Activated CD8-positive, alpha-beta T cell treated with anti-CD3 and anti-CD28 coated beads for 36 hours (primary cell): ENCODE measurements around the gene PPP3CB. TPM values are rescaled to one million over a fixed set of nuclear protein-coding genes. Genes with fewer than 3 reads are reported as not detected.

ENCODE experiments used
- ATAC-seq: fragments of 200-7000 bp; cut with Tn5 transposase; one replicate; pipeline ENCODE4 v1.10.0; 2021; ENCODE audit warnings: mild to moderate bottlenecking, moderate library complexity
- CTCF ChIA-PET: fragments of 350-600 bp; sonication (Branson Sonifier 250); formaldehyde crosslinking; loops from one replicate; lab custom pipeline; 2021; ENCODE audit warnings: antibody characterized with exemption; lab: Charles Lee
- POLR2A ChIA-PET: fragments of 350-600 bp; sonication (Branson Sonifier 250); formaldehyde crosslinking; loops from one replicate; lab custom pipeline; 2021; ENCODE audit warnings: antibody characterized with exemption; lab: Charles Lee
- DNase-seq: peaks from one replicate; pipeline ENCODE4 v3.0.0-alpha.2; 2020
- H3K27ac Mint-ChIP-seq: one replicate; pipeline ENCODE4 v1.8.0; 2021; ENCODE audit warnings: mild to moderate bottlenecking, mixed read lengths
- H3K27me3 Mint-ChIP-seq: one replicate; pipeline ENCODE4 v1.8.0; 2021; ENCODE audit warnings: mixed read lengths
- H3K36me3 Mint-ChIP-seq: one replicate; pipeline ENCODE4 v1.8.0; 2021; ENCODE audit warnings: low read depth, mixed read lengths
- H3K4me1 Mint-ChIP-seq: one replicate; pipeline ENCODE4 v1.8.0; 2021; ENCODE audit warnings: low read depth, mixed read lengths
- H3K4me3 Mint-ChIP-seq: one replicate; pipeline ENCODE4 v1.8.0; 2021; ENCODE audit warnings: mild to moderate bottlenecking, moderate library complexity, mixed read lengths
- H3K9me3 Mint-ChIP-seq: one replicate; pipeline ENCODE4 v1.8.0; 2021; ENCODE audit warnings: mixed read lengths
- intact Hi-C: fragments of 100-400 bp; cut with micrococcal nuclease; formaldehyde crosslinking; loops from one replicate; pipeline ENCODE4 v1.10.0; 2022
- total RNA-seq, 2 experiments: library from RNA; stranded (reverse); gene quantifications; one replicate each; pipeline ENCODE4 v1.2.3, GENCODE V29; 2021
- TF ChIP-seq, protein P1 (sequence below): fragments of 200-600 bp; IDR thresholded peaks from one replicate; pipeline ENCODE4 v1.8.0; 2022; ENCODE audit warnings: antibody characterized with exemption, mild to moderate bottlenecking

Gene PPP3CB
- total RNA-seq, 2 experiments from 2014 or later = 35.8 to 36.5 TPM

DNA sequence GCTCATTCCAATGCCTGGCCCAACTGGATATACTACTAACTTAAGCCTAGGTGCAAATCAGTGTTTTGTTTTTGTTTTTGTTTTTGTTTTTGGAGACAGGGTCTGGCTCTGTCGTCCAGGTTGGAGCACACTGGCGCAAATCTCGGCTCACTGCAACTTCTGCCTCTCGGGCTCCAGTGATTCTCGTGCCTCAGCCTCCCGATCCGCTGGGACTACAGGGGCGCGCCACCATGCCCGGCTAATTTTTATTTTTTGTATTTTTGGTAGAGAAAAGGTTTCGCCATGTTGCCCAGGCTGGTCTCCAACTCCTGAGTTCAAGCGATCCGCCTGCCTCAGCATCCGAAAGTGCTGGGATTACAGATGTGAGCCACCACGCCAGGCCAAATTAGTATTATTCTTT lies 1.6 kb downstream of the PPP3CB start:
- TF ChIP-seq, protein P1, sequence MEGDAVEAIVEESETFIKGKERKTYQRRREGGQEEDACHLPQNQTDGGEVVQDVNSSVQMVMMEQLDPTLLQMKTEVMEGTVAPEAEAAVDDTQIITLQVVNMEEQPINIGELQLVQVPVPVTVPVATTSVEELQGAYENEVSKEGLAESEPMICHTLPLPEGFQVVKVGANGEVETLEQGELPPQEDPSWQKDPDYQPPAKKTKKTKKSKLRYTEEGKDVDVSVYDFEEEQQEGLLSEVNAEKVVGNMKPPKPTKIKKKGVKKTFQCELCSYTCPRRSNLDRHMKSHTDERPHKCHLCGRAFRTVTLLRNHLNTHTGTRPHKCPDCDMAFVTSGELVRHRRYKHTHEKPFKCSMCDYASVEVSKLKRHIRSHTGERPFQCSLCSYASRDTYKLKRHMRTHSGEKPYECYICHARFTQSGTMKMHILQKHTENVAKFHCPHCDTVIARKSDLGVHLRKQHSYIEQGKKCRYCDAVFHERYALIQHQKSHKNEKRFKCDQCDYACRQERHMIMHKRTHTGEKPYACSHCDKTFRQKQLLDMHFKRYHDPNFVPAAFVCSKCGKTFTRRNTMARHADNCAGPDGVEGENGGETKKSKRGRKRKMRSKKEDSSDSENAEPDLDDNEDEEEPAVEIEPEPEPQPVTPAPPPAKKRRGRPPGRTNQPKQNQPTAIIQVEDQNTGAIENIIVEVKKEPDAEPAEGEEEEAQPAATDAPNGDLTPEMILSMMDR = no peak
- peaks cover 51% of the 10 kb centered on the region for H3K4me1 Mint-ChIP-seq
- ChIA-PET CTCF (interaction anchor here (1.6 to 2.4 kb wide), 2 partner anchors 35 to 150 kb away, joined by 3 to 6 read pairs; no protein-coding TSS in a partner anchor), POLR2A (interaction anchor here (1.3 to 2.9 kb wide), 4 partner anchors 12 to 81 kb away, joined by 3 to 14 read pairs (median 4); partner anchors contain the start of gene ANXA7)
- peak overlapping the region; percentile 62 for H3K4me3 Mint-ChIP-seq
- no peaks in the 10 kb centered on the region for H3K27me3 Mint-ChIP-seq
- DNase-seq = no peak
- no peak for ATAC-seq
- peak overlapping the region; percentile 57 for H3K27ac Mint-ChIP-seq
- H3K36me3 Mint-ChIP-seq = peaks cover 7% of the 10 kb centered on the region
- intact Hi-C loops = loop anchor here (10.0 kb wide), 1 partner anchor 249 kb away; the partner anchor contains the start of gene DNAJC9
- no peaks in the 10 kb centered on the region for H3K9me3 Mint-ChIP-seq

DNA sequence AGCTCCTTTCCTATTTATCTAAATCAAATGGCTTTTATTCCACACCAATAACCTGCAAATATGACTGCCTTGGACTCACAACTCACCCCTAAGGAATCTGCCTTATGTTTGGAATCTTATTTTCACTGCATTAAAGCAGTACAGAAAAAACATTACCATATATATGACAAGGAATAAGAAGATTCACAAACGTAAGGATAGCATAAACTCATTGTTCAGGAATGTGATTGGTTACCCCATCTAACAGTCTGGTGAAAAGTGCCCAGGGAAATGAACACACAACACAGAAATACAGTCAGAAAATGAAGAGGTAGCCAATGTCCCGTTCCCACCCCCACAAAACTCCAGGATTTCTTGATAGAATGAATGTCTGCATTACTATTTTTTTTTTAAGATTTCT lies 2.0 kb downstream of the PPP3CB start:
- POLR2A ChIA-PET = interaction anchor here (0.7 to 1.6 kb wide), 2 partner anchors 14 to 248 kb away, joined by 3 read pairs; no protein-coding TSS in a partner anchor
- CTCF ChIA-PET = interaction anchor here (0.7 to 2.4 kb wide), 4 partner anchors 10 to 1445 kb away, joined by 3 to 6 read pairs (median 4); no protein-coding TSS in a partner anchor
- intact Hi-C loops = loop anchor here (10.0 kb wide), 1 partner anchor 249 kb away; the partner anchor contains the start of gene DNAJC9
- Mint-ChIP-seq H3K4me3 (peak overlapping the region; percentile 62), H3K27me3 (no peaks in the 10 kb centered on the region), H3K27ac (peak overlapping the region; percentile 57), H3K9me3 (no peaks in the 10 kb centered on the region), H3K4me1 (peaks cover 51% of the 10 kb centered on the region), H3K36me3 (peaks cover 7% of the 10 kb centered on the region)
- DNase-seq (no peak), ATAC-seq (no peak)
- TF ChIP-seq, protein P1 = no peak

DNA sequence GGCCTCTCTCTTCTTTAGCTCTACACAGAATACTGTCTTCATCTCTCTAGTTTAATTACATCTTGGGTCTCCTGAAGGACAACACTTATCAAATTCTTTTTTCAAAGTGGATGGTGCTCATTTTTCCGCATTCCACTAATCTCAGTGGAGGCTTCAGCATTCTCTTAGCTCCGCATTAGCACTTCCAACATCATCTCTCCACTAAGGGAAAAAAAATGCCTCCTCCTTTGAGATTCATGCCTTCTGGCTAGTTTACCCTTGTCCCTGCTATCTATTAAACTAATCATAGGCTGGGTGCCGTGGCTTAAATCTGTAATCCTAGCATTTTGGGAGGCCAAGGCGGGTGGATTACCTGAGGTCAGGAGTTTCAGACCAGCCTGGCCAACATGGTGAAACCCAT lies 9.2 kb downstream of the PPP3CB start:
- H3K27ac Mint-ChIP-seq = no peak overlapping the region
- H3K27me3 Mint-ChIP-seq = no peaks in the 10 kb centered on the region
- no peak overlapping the region for H3K4me3 Mint-ChIP-seq
- DNase-seq (no peak), ATAC-seq (no peak)
- TF ChIP-seq, protein P1 = no peak
- ChIA-PET CTCF (no interaction called here), POLR2A (no interaction called here)
- intact Hi-C loops = no loop called here
- H3K9me3 Mint-ChIP-seq = no peaks in the 10 kb centered on the region
- H3K4me1 Mint-ChIP-seq = peaks cover 16% of the 10 kb centered on the region
- H3K36me3 Mint-ChIP-seq = peaks cover 22% of the 10 kb centered on the region

DNA sequence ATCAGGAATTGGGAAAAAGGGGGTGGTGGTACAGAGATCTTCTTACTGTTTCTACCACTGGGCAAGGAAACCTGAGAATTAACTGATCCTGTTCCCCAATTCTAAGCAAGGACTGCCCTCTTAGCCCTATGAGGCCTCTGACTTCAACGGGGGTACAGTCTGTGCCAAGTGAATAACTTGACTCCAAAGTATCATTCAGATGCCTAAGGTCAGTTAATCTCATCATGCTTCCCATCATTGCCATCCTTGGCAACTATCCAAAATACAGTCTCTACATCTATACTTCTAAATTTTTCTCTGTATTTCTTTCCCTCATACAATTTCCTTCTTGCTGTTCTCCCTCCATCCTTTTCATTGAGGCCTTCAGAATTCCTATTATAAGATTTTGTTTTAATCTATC lies 10.5 kb downstream of the PPP3CB start:
- Mint-ChIP-seq H3K4me3 (no peak overlapping the region), H3K27ac (no peak overlapping the region), H3K36me3 (peaks cover 22% of the 10 kb centered on the region), H3K9me3 (no peaks in the 10 kb centered on the region), H3K4me1 (peaks cover 16% of the 10 kb centered on the region), H3K27me3 (no peaks in the 10 kb centered on the region)
- ATAC-seq = no peak
- DNase-seq = no peak
- intact Hi-C loops = no loop called here
- ChIA-PET POLR2A (interaction anchor here (0.6 kb wide), 1 partner anchor 87 kb away, joined by 3 read pairs; no protein-coding TSS in a partner anchor), CTCF (no interaction called here)
- TF ChIP-seq, protein P1 = no peak

DNA sequence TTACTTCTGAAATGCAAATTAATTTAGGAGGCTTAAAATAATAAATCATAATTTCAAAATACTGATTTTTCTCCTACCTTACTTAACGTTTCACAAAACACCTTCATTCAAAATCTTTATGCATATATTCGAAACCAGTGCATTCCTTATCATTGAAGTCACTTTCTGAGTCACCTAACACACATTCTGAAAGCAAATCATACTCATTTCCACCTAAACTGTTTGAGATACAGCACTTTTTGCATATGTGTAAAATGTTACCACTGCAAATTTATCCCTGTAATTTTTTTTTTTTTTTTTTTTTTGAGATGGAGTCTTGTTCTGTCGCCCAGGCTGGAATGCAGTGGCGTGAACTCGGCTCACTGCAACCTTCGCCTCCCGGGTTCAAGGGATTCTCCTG lies 15.7 kb downstream of the PPP3CB start:
- no peak overlapping the region for H3K27ac Mint-ChIP-seq
- no peaks in the 10 kb centered on the region for H3K27me3 Mint-ChIP-seq
- H3K4me1 Mint-ChIP-seq = peaks cover 22% of the 10 kb centered on the region
- intact Hi-C loops = no loop called here
- ChIA-PET POLR2A (interaction anchor here (1.1 to 1.6 kb wide), 2 partner anchors 11 to 16 kb away, joined by 3 read pairs; no protein-coding TSS in a partner anchor), CTCF (no interaction called here)
- no peak overlapping the region for H3K4me3 Mint-ChIP-seq
- peaks cover 18% of the 10 kb centered on the region for H3K36me3 Mint-ChIP-seq
- DNase-seq (no peak), ATAC-seq (peak; percentile 64)
- no peaks in the 10 kb centered on the region for H3K9me3 Mint-ChIP-seq
- TF ChIP-seq, protein P1 = no peak
